ENCODE measurements around the gene PFKL. TPM values are rescaled to one million over a fixed set of nuclear protein-coding genes. Genes with fewer than 3 reads are reported as not detected.

Gene PFKL
- total and polyA plus RNA-seq, 4 donors: 48.0 to 115 (median 103) TPM

DNA sequence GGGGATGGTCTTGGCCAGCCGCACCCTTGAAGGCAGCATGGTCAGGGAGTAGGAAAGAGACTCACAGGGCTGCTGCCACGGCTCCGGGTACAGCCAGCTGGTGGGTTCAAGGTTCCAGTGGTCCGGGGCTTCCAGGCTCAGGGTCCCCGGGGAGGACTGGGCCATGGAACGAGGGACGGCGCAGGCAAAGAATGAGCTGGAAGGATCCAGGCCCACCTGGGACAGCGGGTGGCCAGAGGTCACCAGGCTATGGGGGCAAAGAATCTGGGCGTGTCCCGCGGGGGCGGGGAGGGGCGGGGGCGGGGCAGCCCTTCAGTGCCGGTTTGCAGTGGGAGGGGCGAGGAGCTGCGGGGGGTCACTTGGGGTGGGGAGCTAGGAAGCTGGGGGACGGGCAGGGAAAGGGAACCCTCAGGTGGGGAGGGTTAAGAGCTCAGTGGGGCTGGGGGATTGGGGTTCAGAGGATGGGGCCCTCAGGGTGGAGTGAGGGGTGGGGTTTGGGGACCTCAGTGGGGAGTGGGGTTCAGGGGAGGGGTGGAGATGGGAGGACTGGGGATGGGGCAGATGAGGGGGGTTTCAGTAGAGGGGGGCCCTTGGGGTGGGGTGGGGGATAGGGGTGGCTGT, 38.1 kb upstream of the PFKL start, which contains the start of gene DNMT3L:
Gene DNMT3L, minus strand, starts transcription at position 223 of the 621 bp plus-strand sequence. CDS start 638 bp downstream, outside the sequence.
- H3K36me3 ChIP-seq (ENCODE audit: control insufficient read depth in 1 of 2, insufficient read depth in 2 of 2, low read length in 1 of 2): no peaks in the 10 kb centered on the region
- peaks cover 2% of the 10 kb centered on the region for H3K9me3 ChIP-seq (ENCODE audit: control insufficient read depth, low read length)
- no peaks in the 10 kb centered on the region for H3K4me1 ChIP-seq (ENCODE audit: control insufficient read depth in 1 of 2, insufficient read depth in 2 of 2, low read length in 2 of 2)
- no peak within 1 kb of the TSS for H3K4me3 ChIP-seq (ENCODE audit: low read length in 2 of 2)
- no peak for ATAC-seq (ENCODE audit: low FRiP score)
- no peaks in the 10 kb centered on the region for H3K27me3 ChIP-seq (ENCODE audit: control insufficient read depth in 1 of 2, insufficient read depth in 2 of 2, low read length in 1 of 2)
- intact Hi-C loops (cut with DNase I): no loop called here
- no peak within 1 kb of the TSS for H3K27ac ChIP-seq (ENCODE audit: low read depth in 1 of 2, low read length in 2 of 2)
- no peak for DNase-seq
- WGBS, 2 donors: 68 to 69% methylated on average over 18 to 19 of the region's 19 CpGs

GRCh38 chr21:44262338-44263056, 37.4 kb upstream of the PFKL start:
- Histone ChIP-seq H3K36me3 (ENCODE audit: control insufficient read depth in 1 of 2, insufficient read depth in 2 of 2, low read length in 1 of 2) (no peaks in the 10 kb centered on the region), H3K4me3 (ENCODE audit: low read length in 2 of 2) (no peak overlapping the region), H3K27ac (ENCODE audit: low read depth in 1 of 2, low read length in 2 of 2) (no peak overlapping the region), H3K4me1 (ENCODE audit: control insufficient read depth in 1 of 2, insufficient read depth in 2 of 2, low read length in 2 of 2) (no peaks in the 10 kb centered on the region), H3K27me3 (ENCODE audit: control insufficient read depth in 1 of 2, insufficient read depth in 2 of 2, low read length in 1 of 2) (no peaks in the 10 kb centered on the region), H3K9me3 (ENCODE audit: control insufficient read depth, low read length) (peaks cover 2% of the 10 kb centered on the region)
- ATAC-seq (ENCODE audit: low FRiP score) (no peak), DNase-seq (peak in 1 of 2 donors; percentile 51)
- intact Hi-C loops (cut with DNase I): no loop called here
- WGBS, 2 donors: 78 to 84% methylated on average over 11 to 12 of the region's 12 CpGs

- H3K9me3 ChIP-seq (ENCODE audit: control insufficient read depth, low read length): peaks cover 2% of the 10 kb centered on the region
- 42 to 47% methylated on average over 17 to 18 of the region's 18 CpGs for WGBS, 2 donors
- H3K4me1 ChIP-seq (ENCODE audit: control insufficient read depth in 1 of 2, insufficient read depth in 2 of 2, low read length in 2 of 2): no peaks in the 10 kb centered on the region
- no peak overlapping the region for H3K27ac ChIP-seq (ENCODE audit: low read depth in 1 of 2, low read length in 2 of 2)
- intact Hi-C loops (cut with DNase I): no loop called here
- DNase-seq (no peak), ATAC-seq (ENCODE audit: low FRiP score) (no peak)
- no peaks in the 10 kb centered on the region for H3K36me3 ChIP-seq (ENCODE audit: control insufficient read depth in 1 of 2, insufficient read depth in 2 of 2, low read length in 1 of 2)
- H3K4me3 ChIP-seq (ENCODE audit: low read length in 2 of 2): no peak overlapping the region
- no peaks in the 10 kb centered on the region for H3K27me3 ChIP-seq (ENCODE audit: control insufficient read depth in 1 of 2, insufficient read depth in 2 of 2, low read length in 1 of 2)
Observed at GRCh38 chr21:44263221-44263760, 36.6 kb upstream of the PFKL start.

DNA sequence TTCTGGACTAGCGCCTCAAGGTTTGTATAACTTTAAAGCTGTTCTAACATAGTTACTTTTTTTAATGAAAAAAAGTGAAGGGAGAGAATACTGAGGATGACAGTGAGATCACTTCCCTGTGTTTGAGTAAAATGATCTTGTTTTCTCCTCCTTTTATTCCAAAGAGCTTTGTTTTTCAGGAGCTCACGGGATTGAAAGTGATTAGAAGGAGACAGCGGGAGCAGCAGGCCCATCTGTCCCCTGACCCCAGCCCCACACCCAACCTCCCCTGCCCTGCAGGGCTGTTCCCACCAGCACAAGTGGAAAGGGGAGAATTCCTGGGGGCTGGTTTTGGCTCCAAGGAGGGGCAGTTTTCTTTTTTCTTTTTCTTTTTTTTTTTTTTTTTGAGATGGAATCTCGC, 36.1 kb upstream of the PFKL start:
- H3K4me3 ChIP-seq (ENCODE audit: low read length in 2 of 2): no peak overlapping the region
- no peak for ATAC-seq (ENCODE audit: low FRiP score)

GRCh38 chr21:44265734-44266270, 34.1 kb upstream of the PFKL start:
- DNase-seq (no peak), ATAC-seq (ENCODE audit: low FRiP score) (no peak)
- WGBS, 2 donors: 86 to 94% methylated on average over 17 of the region's 17 CpGs
- Histone ChIP-seq H3K36me3 (ENCODE audit: control insufficient read depth in 1 of 2, insufficient read depth in 2 of 2, low read length in 1 of 2) (no peaks in the 10 kb centered on the region), H3K4me3 (ENCODE audit: low read length in 2 of 2) (no peak overlapping the region), H3K4me1 (ENCODE audit: control insufficient read depth in 1 of 2, insufficient read depth in 2 of 2, low read length in 2 of 2) (no peaks in the 10 kb centered on the region), H3K27me3 (ENCODE audit: control insufficient read depth in 1 of 2, insufficient read depth in 2 of 2, low read length in 1 of 2) (no peaks in the 10 kb centered on the region), H3K9me3 (ENCODE audit: control insufficient read depth, low read length) (no peaks in the 10 kb centered on the region), H3K27ac (ENCODE audit: low read depth in 1 of 2, low read length in 2 of 2) (no peak overlapping the region)
- intact Hi-C loops (cut with DNase I): no loop called here

More for the DNA sequence above, 36.1 kb upstream of the PFKL start:
- no peak overlapping the region for H3K27ac ChIP-seq (ENCODE audit: low read depth in 1 of 2, low read length in 2 of 2)
- 82 to 95% methylated on average over 4 of the region's 4 CpGs for WGBS, 2 donors
- H3K36me3 ChIP-seq (ENCODE audit: control insufficient read depth in 1 of 2, insufficient read depth in 2 of 2, low read length in 1 of 2): no peaks in the 10 kb centered on the region
- intact Hi-C loops (cut with DNase I): no loop called here
- no peak for DNase-seq
- peaks cover 2% of the 10 kb centered on the region for H3K9me3 ChIP-seq (ENCODE audit: control insufficient read depth, low read length)
- no peaks in the 10 kb centered on the region for H3K4me1 ChIP-seq (ENCODE audit: control insufficient read depth in 1 of 2, insufficient read depth in 2 of 2, low read length in 2 of 2)
- H3K27me3 ChIP-seq (ENCODE audit: control insufficient read depth in 1 of 2, insufficient read depth in 2 of 2, low read length in 1 of 2): no peaks in the 10 kb centered on the region

DNA sequence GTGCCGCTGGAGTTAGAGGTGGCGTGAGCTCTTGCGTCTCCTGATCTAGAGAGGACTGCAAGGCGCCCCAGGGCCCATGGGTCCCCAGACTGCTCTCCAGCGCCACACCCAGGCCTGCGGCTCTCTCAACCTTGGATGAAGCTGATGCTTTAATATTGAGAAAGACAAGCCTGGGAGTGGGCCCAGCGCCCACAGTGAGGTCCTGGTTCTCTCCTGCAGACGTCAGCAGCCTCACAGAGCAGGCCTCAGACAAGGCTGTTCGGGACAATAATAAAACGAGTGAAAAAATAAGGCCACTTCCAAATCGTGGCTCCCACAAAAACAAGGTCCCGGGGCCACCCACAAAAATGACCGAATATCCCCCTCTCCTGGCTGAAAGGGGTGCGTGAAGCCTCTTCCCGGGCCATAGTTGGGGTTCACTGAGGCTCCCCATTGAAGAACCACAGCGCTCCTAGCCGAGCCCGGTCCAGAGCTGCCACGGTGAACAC, 32.2 kb upstream of the PFKL start:
- H3K36me3 ChIP-seq (ENCODE audit: control insufficient read depth in 1 of 2, insufficient read depth in 2 of 2, low read length in 1 of 2): no peaks in the 10 kb centered on the region
- no peak overlapping the region for H3K4me3 ChIP-seq (ENCODE audit: low read length in 2 of 2)
- intact Hi-C loops (cut with DNase I): no loop called here
- no peaks in the 10 kb centered on the region for H3K4me1 ChIP-seq (ENCODE audit: control insufficient read depth in 1 of 2, insufficient read depth in 2 of 2, low read length in 2 of 2)
- H3K9me3 ChIP-seq (ENCODE audit: control insufficient read depth, low read length): no peaks in the 10 kb centered on the region
- peak in 1 of 2 donors; percentile 48 for DNase-seq
- ATAC-seq (ENCODE audit: low FRiP score): no peak
- no peak overlapping the region for H3K27ac ChIP-seq (ENCODE audit: low read depth in 1 of 2, low read length in 2 of 2)
- H3K27me3 ChIP-seq (ENCODE audit: control insufficient read depth in 1 of 2, insufficient read depth in 2 of 2, low read length in 1 of 2): no peaks in the 10 kb centered on the region
- WGBS, 2 donors: 77 to 78% methylated on average over 19 of the region's 19 CpGs

DNA sequence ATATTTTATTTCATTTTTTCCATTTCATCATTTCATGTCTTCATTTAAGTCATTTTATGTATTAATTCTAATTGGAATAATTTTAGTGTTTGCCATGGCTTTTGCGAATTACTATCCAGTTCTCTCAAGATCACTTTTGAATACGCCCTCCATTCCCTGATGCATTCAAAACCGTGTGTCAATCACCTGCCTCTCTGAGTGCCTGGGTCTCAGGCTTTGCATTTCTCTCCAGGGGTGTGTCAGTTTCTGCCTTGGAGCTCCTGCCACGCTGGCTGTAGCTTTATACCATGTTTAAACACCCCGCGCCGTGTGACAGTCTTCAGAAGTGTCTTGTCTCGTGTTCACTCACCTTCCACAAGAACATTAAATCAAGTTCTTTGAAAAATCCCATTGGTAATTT, 30.8 kb upstream of the PFKL start:
- 80 to 81% methylated on average over 8 of the region's 8 CpGs for WGBS, 2 donors
- no peaks in the 10 kb centered on the region for H3K4me1 ChIP-seq (ENCODE audit: control insufficient read depth in 1 of 2, insufficient read depth in 2 of 2, low read length in 2 of 2)
- no peaks in the 10 kb centered on the region for H3K9me3 ChIP-seq (ENCODE audit: control insufficient read depth, low read length)
- H3K27me3 ChIP-seq (ENCODE audit: control insufficient read depth in 1 of 2, insufficient read depth in 2 of 2, low read length in 1 of 2): no peaks in the 10 kb centered on the region
- DNase-seq: no peak
- intact Hi-C loops (cut with DNase I): no loop called here
- ATAC-seq (ENCODE audit: low FRiP score): no peak
- H3K4me3 ChIP-seq (ENCODE audit: low read length in 2 of 2): no peak overlapping the region
- no peaks in the 10 kb centered on the region for H3K36me3 ChIP-seq (ENCODE audit: control insufficient read depth in 1 of 2, insufficient read depth in 2 of 2, low read length in 1 of 2)
- H3K27ac ChIP-seq (ENCODE audit: low read depth in 1 of 2, low read length in 2 of 2): no peak overlapping the region

DNA sequence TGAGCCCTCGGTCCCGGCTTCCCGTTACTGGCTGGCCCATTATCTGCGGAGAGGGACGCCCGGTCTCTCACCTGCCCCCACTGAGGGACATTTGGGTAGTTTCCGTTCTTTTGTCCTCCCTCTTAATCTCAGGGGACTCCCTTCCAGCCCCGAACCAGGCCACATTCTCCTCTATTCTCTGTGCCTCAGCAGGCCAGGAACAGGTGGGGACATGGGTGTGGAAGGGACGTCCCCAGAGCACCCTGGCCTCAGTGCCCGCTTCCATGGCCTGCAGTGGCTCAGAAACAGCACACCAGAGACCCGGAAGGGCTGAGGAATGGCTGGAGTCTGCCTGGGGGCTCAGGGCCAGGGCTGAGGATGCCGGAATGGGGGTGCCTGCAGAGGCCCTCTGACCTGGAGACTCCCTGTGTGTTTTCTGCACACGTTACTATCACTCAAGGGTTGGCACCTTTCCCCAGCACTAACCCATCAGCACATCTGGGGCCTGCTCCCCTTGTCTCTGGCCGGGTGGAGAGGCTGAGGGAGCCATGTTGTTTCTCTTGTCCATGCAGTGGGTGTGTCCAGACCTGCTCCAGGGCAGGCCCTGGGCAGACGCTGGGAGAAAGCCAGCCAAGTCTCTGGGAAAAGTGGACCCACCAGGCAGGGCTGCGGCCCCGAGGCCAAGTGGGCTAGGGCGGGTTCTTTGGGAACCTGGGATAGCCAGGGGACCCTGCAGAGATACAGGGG, 28.1 kb upstream of the PFKL start:
- H3K27me3 ChIP-seq (ENCODE audit: control insufficient read depth in 1 of 2, insufficient read depth in 2 of 2, low read length in 1 of 2): no peaks in the 10 kb centered on the region
- no peaks in the 10 kb centered on the region for H3K36me3 ChIP-seq (ENCODE audit: control insufficient read depth in 1 of 2, insufficient read depth in 2 of 2, low read length in 1 of 2)
- no peak overlapping the region for H3K4me3 ChIP-seq (ENCODE audit: low read length in 2 of 2)
- no peaks in the 10 kb centered on the region for H3K4me1 ChIP-seq (ENCODE audit: control insufficient read depth in 1 of 2, insufficient read depth in 2 of 2, low read length in 2 of 2)
- ATAC-seq (ENCODE audit: low FRiP score): peak; percentile 28
- no peak for DNase-seq
- no peak overlapping the region for H3K27ac ChIP-seq (ENCODE audit: low read depth in 1 of 2, low read length in 2 of 2)
- H3K9me3 ChIP-seq (ENCODE audit: control insufficient read depth, low read length): no peaks in the 10 kb centered on the region
- intact Hi-C loops (cut with DNase I): no loop called here
- 89 to 90% methylated on average over 18 of the region's 18 CpGs for WGBS, 2 donors

All from aorta (tissue), 5 donors.